Panc1 (cell line): ENCODE data around the gene DUSP16.

Experiments
- CTCF ChIP-seq: fragments of 450-650 bp; IDR thresholded peaks from 2 replicates; pipeline ENCODE4 v1.5.1; 2017; ENCODE audit warnings: mild to moderate bottlenecking
- POLR2AphosphoS5 ChIP-seq: IDR thresholded peaks from 2 replicates; pipeline ENCODE4 v1.6.1; 2012; ENCODE audit warnings: mild to moderate bottlenecking, low read depth, low read length, moderate library complexity
- REST ChIP-seq, 2 experiments: IDR thresholded peaks; 2 replicates each; pipeline ENCODE4 v1.6.1; 2011 to 2012; ENCODE audit warnings: low read depth in 2 of 2, control low read depth in 1 of 2, low read length in 1 of 2, mild to moderate bottlenecking in 1 of 2, moderate library complexity in 1 of 2; ENCODE audit not compliant: insufficient read depth in 1 of 2

GRCh38 chr12:12456637-12457036 lies 106.0 kb downstream of the DUSP16 start:
- TF ChIP-seq CTCF (no peak), POLR2AphosphoS5 (no peak), REST (IDR thresholded peaks at IDR 0.05; ENCODE audit: insufficient read depth in 1 of 2, low read depth in 2 of 2, low read length in 1 of 2) (no peak)
